ENCODE data around the gene MORC4. TPM values are rescaled to one million over a fixed set of nuclear protein-coding genes. Genes with fewer than 3 reads are reported as not detected.

Gene MORC4
- total and polyA plus RNA-seq, 8 donors, result 1.3 to 33.8 (median 6.6) TPM

- Histone ChIP-seq H3K36me3 (no peaks in the 10 kb centered on the region), H3K4me3 (no peak overlapping the region), H3K4me1 (peaks cover 0 to 11% (median 4%) of the 10 kb centered on the region in 4 donors), H3K9me3 (no peaks in the 10 kb centered on the region), H3K27me3 (peaks cover 0 to 20% (median 0%) of the 10 kb centered on the region in 3 donors), H3K27ac (no peak overlapping the region)
- 64 to 82% (median 73%) methylated on average over 6 of the region's 6 CpGs for WGBS, 5 donors
- intact Hi-C loops (cut with DNase I; ENCODE audit: low total_unique reads), result no loop called here
- TF ChIP-seq EP300 (IDR thresholded peaks at IDR 0.05) (no peak), POLR2A (IDR thresholded peaks at IDR 0.05) (no peak), POLR2AphosphoS5 (IDR thresholded peaks at IDR 0.05) (no peak)
- TF ChIP-seq, protein P1, sequence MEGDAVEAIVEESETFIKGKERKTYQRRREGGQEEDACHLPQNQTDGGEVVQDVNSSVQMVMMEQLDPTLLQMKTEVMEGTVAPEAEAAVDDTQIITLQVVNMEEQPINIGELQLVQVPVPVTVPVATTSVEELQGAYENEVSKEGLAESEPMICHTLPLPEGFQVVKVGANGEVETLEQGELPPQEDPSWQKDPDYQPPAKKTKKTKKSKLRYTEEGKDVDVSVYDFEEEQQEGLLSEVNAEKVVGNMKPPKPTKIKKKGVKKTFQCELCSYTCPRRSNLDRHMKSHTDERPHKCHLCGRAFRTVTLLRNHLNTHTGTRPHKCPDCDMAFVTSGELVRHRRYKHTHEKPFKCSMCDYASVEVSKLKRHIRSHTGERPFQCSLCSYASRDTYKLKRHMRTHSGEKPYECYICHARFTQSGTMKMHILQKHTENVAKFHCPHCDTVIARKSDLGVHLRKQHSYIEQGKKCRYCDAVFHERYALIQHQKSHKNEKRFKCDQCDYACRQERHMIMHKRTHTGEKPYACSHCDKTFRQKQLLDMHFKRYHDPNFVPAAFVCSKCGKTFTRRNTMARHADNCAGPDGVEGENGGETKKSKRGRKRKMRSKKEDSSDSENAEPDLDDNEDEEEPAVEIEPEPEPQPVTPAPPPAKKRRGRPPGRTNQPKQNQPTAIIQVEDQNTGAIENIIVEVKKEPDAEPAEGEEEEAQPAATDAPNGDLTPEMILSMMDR (IDR thresholded peaks at IDR 0.05), result no peak
- DNase-seq, result no peak
Measured at GRCh38 chrX:106897259-106897658, 102.8 kb downstream of the MORC4 start.

DNA sequence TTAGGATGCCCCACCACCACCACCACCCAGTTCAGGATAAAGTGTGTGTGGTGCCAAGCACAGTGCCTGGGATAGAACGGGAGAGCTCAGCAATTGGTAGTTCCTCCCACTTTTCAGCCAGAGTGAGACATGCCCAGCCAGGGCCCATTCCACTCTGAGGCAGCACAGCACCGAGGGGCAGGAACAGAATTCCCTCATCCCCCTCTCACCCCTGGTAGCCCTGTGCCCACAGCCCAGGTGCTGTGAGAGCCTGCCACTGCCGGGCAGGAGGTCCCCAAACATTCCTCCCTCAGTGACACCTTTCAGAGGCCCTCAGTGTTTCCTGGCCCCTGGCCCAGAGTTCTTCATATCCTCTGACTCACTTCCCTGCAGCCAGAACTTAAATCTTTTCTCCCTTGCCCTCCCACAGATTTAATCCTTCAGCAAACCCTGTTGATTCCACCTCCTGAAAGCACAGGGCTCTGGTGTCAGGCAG lies 105.0 kb downstream of the MORC4 start:
- Histone ChIP-seq H3K27me3 (peaks cover 0 to 14% (median 0%) of the 10 kb centered on the region in 3 donors), H3K4me1 (peaks cover 0 to 11% (median 4%) of the 10 kb centered on the region in 4 donors), H3K36me3 (no peaks in the 10 kb centered on the region), H3K27ac (peak overlapping the region in 1 of 5 donors; percentile 27), H3K4me3 (no peak overlapping the region), H3K9me3 (no peaks in the 10 kb centered on the region)
- WGBS, 5 donors, result 0 to 46% (median 38%) methylated on average over 1 to 3 of the region's 3 CpGs
- TF ChIP-seq EP300 (IDR thresholded peaks at IDR 0.05) (no peak), POLR2AphosphoS5 (IDR thresholded peaks at IDR 0.05) (no peak), POLR2A (IDR thresholded peaks at IDR 0.05) (no peak)
- TF ChIP-seq, protein P1 (IDR thresholded peaks at IDR 0.05), result no peak
- intact Hi-C loops (cut with DNase I; ENCODE audit: low total_unique reads), result no loop called here
- peak in 1 of 2 donors; percentile 26 for DNase-seq

GRCh38 chrX:106894392-106894909 lies 105.6 kb downstream of the MORC4 start:
- no peaks in the 10 kb centered on the region for H3K36me3 ChIP-seq
- DNase-seq, result peak; percentile 56 to 86
- H3K4me1 ChIP-seq, result peaks cover 0 to 11% (median 4%) of the 10 kb centered on the region in 4 donors
- 17 to 30% (median 24%) methylated on average over 5 to 6 of the region's 6 CpGs for WGBS, 5 donors
- no peak overlapping the region for H3K4me3 ChIP-seq
- no peaks in the 10 kb centered on the region for H3K9me3 ChIP-seq
- peaks cover 0 to 15% (median 0%) of the 10 kb centered on the region in 3 donors for H3K27me3 ChIP-seq
- peak overlapping the region in 1 of 5 donors; percentile 27 for H3K27ac ChIP-seq
- intact Hi-C loops (cut with DNase I; ENCODE audit: low total_unique reads), result no loop called here
- TF ChIP-seq POLR2A (IDR thresholded peaks at IDR 0.05), result no peak
- TF ChIP-seq POLR2AphosphoS5 (IDR thresholded peaks at IDR 0.05), result no peak
- TF ChIP-seq, protein P1 (IDR thresholded peaks at IDR 0.05), result peak in 5 of 7 experiments; percentile 24 to 71 (median 55)
- TF ChIP-seq EP300 (IDR thresholded peaks at IDR 0.05), result no peak

GRCh38 chrX:106891762-106892460 lies 108.1 kb downstream of the MORC4 start:
- H3K27me3 ChIP-seq, result peaks cover 0 to 20% (median 0%) of the 10 kb centered on the region in 3 donors
- no peak overlapping the region for H3K27ac ChIP-seq
- no peak for DNase-seq
- no peak for TF ChIP-seq EP300 (IDR thresholded peaks at IDR 0.05)
- TF ChIP-seq, protein P1 (IDR thresholded peaks at IDR 0.05), result no peak
- TF ChIP-seq POLR2A (IDR thresholded peaks at IDR 0.05), result no peak
- TF ChIP-seq POLR2AphosphoS5 (IDR thresholded peaks at IDR 0.05), result no peak
- intact Hi-C loops (cut with DNase I; ENCODE audit: low total_unique reads), result no loop called here
- 58 to 70% (median 67%) methylated on average over 7 of the region's 7 CpGs for WGBS, 5 donors
- H3K9me3 ChIP-seq, result peaks cover 0 to 7% (median 0%) of the 10 kb centered on the region in 4 donors
- peaks cover 0 to 11% (median 4%) of the 10 kb centered on the region in 4 donors for H3K4me1 ChIP-seq
- no peak overlapping the region for H3K4me3 ChIP-seq
- no peaks in the 10 kb centered on the region for H3K36me3 ChIP-seq

Other genes starting within 250 kb of the MORC4 start
- 100 to 1,000 TPM in 1 of 5 donors, 10 to 100 TPM in 2, 1 to 10 TPM in 2; 7.7 to 117 (median 19.6) TPM for gene TBC1D8B, start 197.5 kb downstream of the MORC4 start, total RNA-seq
- gene TBC1D8B, start 197.5 kb downstream of the MORC4 start, polyA plus RNA-seq, result 1 to 10 TPM; 2.1 to 3.3 (median 3.2) TPM
- gene RIPPLY1, start 96.9 kb downstream of the MORC4 start, total RNA-seq, result not detected
- gene RIPPLY1, start 96.9 kb downstream of the MORC4 start, polyA plus RNA-seq, result not detected
- gene CLDN2, start 79.8 kb downstream of the MORC4 start, total RNA-seq, result 1 to 10 TPM in 1 of 5 donors, not detected in 4; 2.4 TPM
- gene CLDN2, start 79.8 kb downstream of the MORC4 start, polyA plus RNA-seq, result 1 to 10 TPM in 2 of 3 donors, under 1 TPM in 1; 0.31 to 3.5 (median 2.5) TPM
- 10 to 100 TPM in 4 of 5 donors, 1 to 10 TPM in 1; 9.0 to 77.6 (median 21.0) TPM for gene RBM41, start 118.6 kb upstream of the MORC4 start, total RNA-seq
- gene RBM41, start 118.6 kb upstream of the MORC4 start, polyA plus RNA-seq, result 1 to 10 TPM; 3.3 to 7.6 (median 5.3) TPM
- 1 to 10 TPM in 1 of 5 donors, under 1 TPM in 1, not detected in 3; 0.87 to 1.7 TPM for gene NUP62CL, start 206.2 kb upstream of the MORC4 start, total RNA-seq
- gene NUP62CL, start 206.2 kb upstream of the MORC4 start, polyA plus RNA-seq, result 1 to 10 TPM in 1 of 3 donors, under 1 TPM in 2; 0.31 to 1.1 (median 0.46) TPM
- gene DNAAF6, start 206.4 kb upstream of the MORC4 start, total RNA-seq, result 1 to 10 TPM in 1 of 5 donors, not detected in 4; 1.3 TPM
- gene DNAAF6, start 206.4 kb upstream of the MORC4 start, polyA plus RNA-seq, result not detected